Measurements from ENCODE around the gene PRKCH.

- TF ChIP-seq NR2C2 (CRISPR knock-in tag; IDR thresholded peaks at IDR 0.05) (no peak), ATF3 (CRISPR knock-in tag; conservative IDR thresholded peaks at IDR 0.05) (no peak), CTCF (IDR thresholded peaks at IDR 0.05) (no peak)
- TF ChIP-seq, protein P1, sequence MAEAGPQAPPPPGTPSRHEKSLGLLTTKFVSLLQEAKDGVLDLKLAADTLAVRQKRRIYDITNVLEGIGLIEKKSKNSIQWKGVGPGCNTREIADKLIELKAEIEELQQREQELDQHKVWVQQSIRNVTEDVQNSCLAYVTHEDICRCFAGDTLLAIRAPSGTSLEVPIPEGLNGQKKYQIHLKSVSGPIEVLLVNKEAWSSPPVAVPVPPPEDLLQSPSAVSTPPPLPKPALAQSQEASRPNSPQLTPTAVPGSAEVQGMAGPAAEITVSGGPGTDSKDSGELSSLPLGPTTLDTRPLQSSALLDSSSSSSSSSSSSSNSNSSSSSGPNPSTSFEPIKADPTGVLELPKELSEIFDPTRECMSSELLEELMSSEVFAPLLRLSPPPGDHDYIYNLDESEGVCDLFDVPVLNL (CRISPR knock-in tag; IDR thresholded peaks at IDR 0.05; ENCODE audit: borderline replicate concordance, low read depth): no peak
These were observed 162.7 kb downstream of the PRKCH start for GRCh38 chr14:61484031-61484430.

Measured in WTC11 (cell line).